ENCODE data around the gene SLC2A11. TPM values are rescaled to one million over a fixed set of nuclear protein-coding genes. Genes with fewer than 3 reads are reported as not detected.

Gene SLC2A11
- total RNA-seq, 1 experiment from 2014 or later: 4.9 TPM

- no peaks in the 10 kb centered on the region for H3K4me1 ChIP-seq (ENCODE audit: insufficient read depth, low read length, poor library complexity, severe bottlenecking)
- ChIA-PET POLR2A (ENCODE audit: low non-redundant PET) (no interaction called here), CTCF (no interaction called here)
- no peaks in the 10 kb centered on the region for H3K27me3 ChIP-seq (replicated peaks; ENCODE audit: insufficient read depth, low read depth, low read length, poor library complexity)
- no peak overlapping the region for H3K4me3 ChIP-seq (ENCODE audit: low read depth, low read length, poor library complexity, severe bottlenecking)
- H3K9me3 ChIP-seq (ENCODE audit: low read depth, low read length, poor library complexity, severe bottlenecking): no peaks in the 10 kb centered on the region
- intact Hi-C loops (cut with micrococcal nuclease; ENCODE audit: unreplicated experiment): no loop called here
- no peak overlapping the region for H3K27ac ChIP-seq (ENCODE audit: low read depth, low read length, poor library complexity, severe bottlenecking)
- no TSS peak for BruUV-seq (replicated peaks)
- no peak for TF ChIP-seq CTCF (conservative IDR thresholded peaks at IDR 0.05; ENCODE audit: low read depth, low read length)
- no peak for TF ChIP-seq EZH2 (IDR thresholded peaks at IDR 0.05; ENCODE audit: borderline replicate concordance, low read depth, low read length, poor library complexity, severe bottlenecking)
- peaks cover 49% of the 10 kb centered on the region for H3K36me3 ChIP-seq (ENCODE audit: insufficient read depth, low read length, poor library complexity, severe bottlenecking)
- DNase-seq (ENCODE audit: low spot score): no peak
These were observed 42.0 kb upstream of the SLC2A11 start for GRCh38 chr22:23815541-23816155.

- Histone ChIP-seq H3K4me3 (ENCODE audit: low read depth, low read length, poor library complexity, severe bottlenecking) (no peak overlapping the region), H3K27ac (ENCODE audit: low read depth, low read length, poor library complexity, severe bottlenecking) (no peak overlapping the region), H3K9me3 (ENCODE audit: low read depth, low read length, poor library complexity, severe bottlenecking) (no peaks in the 10 kb centered on the region), H3K4me1 (ENCODE audit: insufficient read depth, low read length, poor library complexity, severe bottlenecking) (no peaks in the 10 kb centered on the region), H3K27me3 (replicated peaks; ENCODE audit: insufficient read depth, low read depth, low read length, poor library complexity) (no peaks in the 10 kb centered on the region), H3K36me3 (ENCODE audit: insufficient read depth, low read length, poor library complexity, severe bottlenecking) (peaks cover 47% of the 10 kb centered on the region)
- no peak for TF ChIP-seq EZH2 (IDR thresholded peaks at IDR 0.05; ENCODE audit: borderline replicate concordance, low read depth, low read length, poor library complexity, severe bottlenecking)
- no peak for TF ChIP-seq CTCF (conservative IDR thresholded peaks at IDR 0.05; ENCODE audit: low read depth, low read length)
- ChIA-PET POLR2A (ENCODE audit: low non-redundant PET) (no interaction called here), CTCF (no interaction called here)
- BruUV-seq (replicated peaks): no TSS peak
- intact Hi-C loops (cut with micrococcal nuclease; ENCODE audit: unreplicated experiment): no loop called here
- DNase-seq (ENCODE audit: low spot score): no peak
These were observed 41.3 kb upstream of the SLC2A11 start for GRCh38 chr22:23816156-23816976.

- TF ChIP-seq CTCF (conservative IDR thresholded peaks at IDR 0.05; ENCODE audit: low read depth, low read length) (no peak), EZH2 (IDR thresholded peaks at IDR 0.05; ENCODE audit: borderline replicate concordance, low read depth, low read length, poor library complexity, severe bottlenecking) (no peak)
- no peaks in the 10 kb centered on the region for H3K4me1 ChIP-seq (ENCODE audit: insufficient read depth, low read length, poor library complexity, severe bottlenecking)
- H3K4me3 ChIP-seq (ENCODE audit: low read depth, low read length, poor library complexity, severe bottlenecking): no peak overlapping the region
- ChIA-PET POLR2A (ENCODE audit: low non-redundant PET) (no interaction called here), CTCF (no interaction called here)
- no peaks in the 10 kb centered on the region for H3K9me3 ChIP-seq (ENCODE audit: low read depth, low read length, poor library complexity, severe bottlenecking)
- H3K27me3 ChIP-seq (replicated peaks; ENCODE audit: insufficient read depth, low read depth, low read length, poor library complexity): no peaks in the 10 kb centered on the region
- H3K27ac ChIP-seq (ENCODE audit: low read depth, low read length, poor library complexity, severe bottlenecking): no peak overlapping the region
- no TSS peak for BruUV-seq (replicated peaks)
- H3K36me3 ChIP-seq (ENCODE audit: insufficient read depth, low read length, poor library complexity, severe bottlenecking): peaks cover 39% of the 10 kb centered on the region
- no peak for DNase-seq (ENCODE audit: low spot score)
- intact Hi-C loops (cut with micrococcal nuclease; ENCODE audit: unreplicated experiment): no loop called here
These were observed 40.5 kb upstream of the SLC2A11 start for GRCh38 chr22:23817146-23817545.
